ENCODE measurements around the gene GALNT2.

Gene GALNT2

DNA sequence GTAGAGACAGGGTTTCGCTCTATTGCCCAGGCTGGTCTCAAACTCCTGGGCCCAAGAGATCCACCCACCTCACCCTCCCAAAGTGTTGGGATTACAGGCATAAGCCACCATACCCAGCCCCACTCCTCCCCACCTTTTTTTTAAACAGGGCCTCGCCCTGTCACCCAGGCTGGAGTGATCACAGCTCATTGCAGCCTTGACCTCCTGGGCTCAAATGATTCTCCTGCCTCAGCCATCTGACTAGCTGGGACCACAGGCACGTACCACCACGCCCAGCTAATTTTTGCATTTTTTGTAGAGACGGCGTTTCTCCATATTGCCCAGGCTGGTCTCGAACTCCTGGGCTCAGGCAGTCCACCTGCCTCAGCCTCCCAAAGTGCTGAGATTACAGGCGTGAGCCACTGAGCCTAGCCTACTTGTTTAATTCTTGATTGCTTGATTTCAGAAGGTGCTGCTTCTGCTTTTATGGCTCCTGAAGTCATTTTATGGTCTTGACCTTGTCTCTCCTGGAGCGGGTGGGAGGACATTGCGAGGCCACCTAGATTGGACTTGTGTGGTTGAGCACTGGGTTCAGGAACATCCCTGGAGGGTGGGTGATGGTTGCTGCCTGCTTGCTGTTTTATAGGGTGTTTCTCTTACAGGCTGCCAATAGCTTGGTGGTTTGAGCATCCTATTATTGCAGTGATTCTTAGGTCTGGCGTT, 81.9 kb downstream of the GALNT2 start:
- no peak for TF ChIP-seq EZH2phosphoT487 (conservative IDR thresholded peaks at IDR 0.05; ENCODE audit: low read length)
- TF ChIP-seq, protein P1, sequence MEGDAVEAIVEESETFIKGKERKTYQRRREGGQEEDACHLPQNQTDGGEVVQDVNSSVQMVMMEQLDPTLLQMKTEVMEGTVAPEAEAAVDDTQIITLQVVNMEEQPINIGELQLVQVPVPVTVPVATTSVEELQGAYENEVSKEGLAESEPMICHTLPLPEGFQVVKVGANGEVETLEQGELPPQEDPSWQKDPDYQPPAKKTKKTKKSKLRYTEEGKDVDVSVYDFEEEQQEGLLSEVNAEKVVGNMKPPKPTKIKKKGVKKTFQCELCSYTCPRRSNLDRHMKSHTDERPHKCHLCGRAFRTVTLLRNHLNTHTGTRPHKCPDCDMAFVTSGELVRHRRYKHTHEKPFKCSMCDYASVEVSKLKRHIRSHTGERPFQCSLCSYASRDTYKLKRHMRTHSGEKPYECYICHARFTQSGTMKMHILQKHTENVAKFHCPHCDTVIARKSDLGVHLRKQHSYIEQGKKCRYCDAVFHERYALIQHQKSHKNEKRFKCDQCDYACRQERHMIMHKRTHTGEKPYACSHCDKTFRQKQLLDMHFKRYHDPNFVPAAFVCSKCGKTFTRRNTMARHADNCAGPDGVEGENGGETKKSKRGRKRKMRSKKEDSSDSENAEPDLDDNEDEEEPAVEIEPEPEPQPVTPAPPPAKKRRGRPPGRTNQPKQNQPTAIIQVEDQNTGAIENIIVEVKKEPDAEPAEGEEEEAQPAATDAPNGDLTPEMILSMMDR (IDR thresholded peaks at IDR 0.05; ENCODE audit: insufficient read depth, low read length, poor library complexity, severe bottlenecking) = no peak
- H3K9ac ChIP-seq (ENCODE audit: low read length) = no peak overlapping the region
- no peak overlapping the region for H3K4me3 ChIP-seq (ENCODE audit: insufficient read depth, low read length, poor library complexity, severe bottlenecking)
- H3K27me3 ChIP-seq (ENCODE audit: low read length) = no peaks in the 10 kb centered on the region
- no peaks in the 10 kb centered on the region for H3F3A ChIP-seq (ENCODE audit: insufficient read depth)
- no peak overlapping the region for H3K4me2 ChIP-seq (ENCODE audit: low read depth, low read length, poor library complexity, severe bottlenecking)
- H2AFZ ChIP-seq (ENCODE audit: low read depth, low read length, severe bottlenecking) = no peak overlapping the region
- no peaks in the 10 kb centered on the region for H3K36me3 ChIP-seq (ENCODE audit: low read length)
- no peaks in the 10 kb centered on the region for H3K79me2 ChIP-seq (ENCODE audit: insufficient read depth, low read length)
- no peaks in the 10 kb centered on the region for H3K9me3 ChIP-seq (ENCODE audit: insufficient read depth, low read length)
- no peaks in the 10 kb centered on the region for H3K9me2 ChIP-seq (replicated peaks; ENCODE audit: insufficient read depth, low read length)
- no peak overlapping the region for H3K27ac ChIP-seq (ENCODE audit: low read depth, low read length)
- no peaks in the 10 kb centered on the region for H4K20me1 ChIP-seq (ENCODE audit: low read depth, low read length)

DNA sequence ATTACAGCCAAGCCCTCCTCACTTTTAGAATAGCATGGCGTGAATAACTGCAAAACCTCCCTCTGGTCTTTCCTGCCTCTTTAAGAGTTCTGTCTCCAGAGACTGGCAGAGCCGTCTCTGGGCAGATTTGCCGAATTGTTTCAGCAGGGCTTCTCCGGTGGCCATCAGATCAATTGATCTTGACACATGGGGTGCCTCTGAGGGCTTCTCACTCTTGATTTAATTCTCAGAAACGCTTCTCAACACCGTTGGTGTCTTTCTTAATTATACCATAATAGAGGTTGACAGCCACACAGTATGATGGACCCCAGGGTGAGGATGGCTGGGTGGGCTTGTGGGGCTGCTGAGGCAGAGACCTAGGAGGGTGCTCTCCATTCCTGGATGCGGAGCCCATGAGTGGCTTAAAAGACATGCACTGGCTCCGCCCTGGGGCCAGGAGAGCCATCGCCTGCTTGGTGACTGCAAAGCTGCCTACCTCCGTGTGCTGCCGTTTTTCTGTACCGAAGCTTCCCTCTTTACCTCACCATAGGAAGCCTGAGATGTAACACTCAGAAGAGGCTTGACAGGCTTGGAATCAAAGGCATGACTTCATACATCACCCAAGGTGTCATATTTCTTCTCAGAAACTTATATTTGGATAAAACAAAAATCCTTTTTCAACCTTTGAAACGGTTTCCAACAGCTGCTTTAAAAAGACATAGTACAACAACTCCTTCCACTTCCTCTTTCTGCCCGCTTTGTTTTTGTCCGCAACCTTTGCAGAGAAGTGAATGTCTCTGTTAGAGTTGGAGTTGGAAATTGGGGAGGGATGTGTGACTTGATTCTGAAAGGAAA, 82.9 kb downstream of the GALNT2 start:
- peak overlapping the region; percentile 49 for H3K27ac ChIP-seq (ENCODE audit: low read depth, low read length)
- no peaks in the 10 kb centered on the region for H3F3A ChIP-seq (ENCODE audit: insufficient read depth)
- H3K9ac ChIP-seq (ENCODE audit: low read length) = peak overlapping the region; percentile 30
- TF ChIP-seq, protein P1 (IDR thresholded peaks at IDR 0.05; ENCODE audit: insufficient read depth, low read length, poor library complexity, severe bottlenecking) = no peak
- TF ChIP-seq EZH2phosphoT487 (conservative IDR thresholded peaks at IDR 0.05; ENCODE audit: low read length) = no peak
- H2AFZ ChIP-seq (ENCODE audit: low read depth, low read length, severe bottlenecking) = peak overlapping the region; percentile 52
- H3K27me3 ChIP-seq (ENCODE audit: low read length) = no peaks in the 10 kb centered on the region
- H3K79me2 ChIP-seq (ENCODE audit: insufficient read depth, low read length) = no peaks in the 10 kb centered on the region
- no peaks in the 10 kb centered on the region for H3K9me2 ChIP-seq (replicated peaks; ENCODE audit: insufficient read depth, low read length)
- H3K36me3 ChIP-seq (ENCODE audit: low read length) = no peaks in the 10 kb centered on the region
- H3K9me3 ChIP-seq (ENCODE audit: insufficient read depth, low read length) = no peaks in the 10 kb centered on the region
- H3K4me3 ChIP-seq (ENCODE audit: insufficient read depth, low read length, poor library complexity, severe bottlenecking) = no peak overlapping the region
- peak overlapping the region; percentile 57 for H3K4me2 ChIP-seq (ENCODE audit: low read depth, low read length, poor library complexity, severe bottlenecking)
- no peaks in the 10 kb centered on the region for H4K20me1 ChIP-seq (ENCODE audit: low read depth, low read length)

- H3F3A ChIP-seq (ENCODE audit: insufficient read depth) = no peaks in the 10 kb centered on the region
- H3K36me3 ChIP-seq (ENCODE audit: low read length) = no peaks in the 10 kb centered on the region
- no peaks in the 10 kb centered on the region for H3K9me3 ChIP-seq (ENCODE audit: insufficient read depth, low read length)
- H3K4me3 ChIP-seq (ENCODE audit: insufficient read depth, low read length, poor library complexity, severe bottlenecking) = no peak overlapping the region
- peak overlapping the region; percentile 57 for H3K4me2 ChIP-seq (ENCODE audit: low read depth, low read length, poor library complexity, severe bottlenecking)
- no peak for TF ChIP-seq EZH2phosphoT487 (conservative IDR thresholded peaks at IDR 0.05; ENCODE audit: low read length)
- TF ChIP-seq, protein P1 (IDR thresholded peaks at IDR 0.05; ENCODE audit: insufficient read depth, low read length, poor library complexity, severe bottlenecking) = no peak
- H3K27me3 ChIP-seq (ENCODE audit: low read length) = no peaks in the 10 kb centered on the region
- 0 out of 2 replicates have a peak overlapping the region, but pooled peaks have one; percentile 49 for H3K27ac ChIP-seq (ENCODE audit: low read depth, low read length)
- no peak overlapping the region for H2AFZ ChIP-seq (ENCODE audit: low read depth, low read length, severe bottlenecking)
- no peak overlapping the region for H3K9ac ChIP-seq (ENCODE audit: low read length)
- no peaks in the 10 kb centered on the region for H3K9me2 ChIP-seq (replicated peaks; ENCODE audit: insufficient read depth, low read length)
- H3K79me2 ChIP-seq (ENCODE audit: insufficient read depth, low read length) = no peaks in the 10 kb centered on the region
- no peaks in the 10 kb centered on the region for H4K20me1 ChIP-seq (ENCODE audit: low read depth, low read length)
These were observed 83.6 kb downstream of the GALNT2 start for GRCh38 chr1:230150615-230151014.
